CD4-positive, CD25-positive, alpha-beta regulatory T cell (primary cell): ENCODE measurements around the gene TWF2. TPM values are rescaled to one million over a fixed set of nuclear protein-coding genes. Genes with fewer than 3 reads are reported as not detected.
"Not testable (repeated sequence)": the region's sequence is repeated elsewhere in the genome, so short reads cannot be mapped to it uniquely, and the experiment has no call there.

Experiments used
- ATAC-seq, 2 donors: fragments of 150-1000 bp; cut with Tn5 transposase; one replicate each; pipeline ENCODE4 v1.10.0; 2021; ENCODE audit warnings: low read depth in 2 of 2, moderate number of reproducible peaks in 2 of 2, moderate library complexity in 1 of 2
- DNase-seq, 3 donors: peaks; one replicate each; pipeline versions ENCODE4 v3.0.0 to v3.0.0-alpha.2; 2012 to 2022; ENCODE audit warnings: mixed read lengths in 1 of 3
- H3K27ac ChIP-seq: one replicate; pipeline ENCODE4 v1.7.0; 2013; ENCODE audit warnings: mild to moderate bottlenecking, low read length; ENCODE audit not compliant: insufficient read depth, poor library complexity, severe bottlenecking
- H3K27me3 ChIP-seq: one replicate; pipeline ENCODE4 v1.7.0; 2013; ENCODE audit warnings: low read length; ENCODE audit not compliant: control insufficient read depth, insufficient read depth
- H3K36me3 ChIP-seq: one replicate; pipeline ENCODE4 v1.7.0; 2013; ENCODE audit warnings: mild to moderate bottlenecking, low read length, moderate library complexity; ENCODE audit not compliant: control insufficient read depth, insufficient read depth
- H3K4me1 ChIP-seq: 2 replicates; pipeline ENCODE4 v1.7.0; 2013; ENCODE audit warnings: mild to moderate bottlenecking, low read length; ENCODE audit not compliant: insufficient read depth, control insufficient read depth, poor library complexity, severe bottlenecking
- H3K4me3 ChIP-seq: one replicate; pipeline ENCODE4 v1.7.0; 2013; ENCODE audit warnings: low read depth, mild to moderate bottlenecking, low read length, moderate library complexity
- H3K9me3 ChIP-seq, 2 experiments: 1 replicate in 1 of 2; 2 replicates in 1 of 2; pipeline ENCODE4 v1.7.0; 2013; ENCODE audit warnings: low read length in 2 of 2, mild to moderate bottlenecking in 1 of 2, moderate library complexity in 1 of 2; ENCODE audit not compliant: control insufficient read depth in 2 of 2
- H3K27ac Mint-ChIP-seq, 3 donors: one replicate each; pipeline ENCODE4 v1.8.0; 2020 to 2022; ENCODE audit warnings: mild to moderate bottlenecking in 3 of 3, mixed read lengths in 3 of 3, moderate library complexity in 2 of 3
- H3K27me3 Mint-ChIP-seq: one replicate; pipeline ENCODE4 v1.8.0; 2022; ENCODE audit warnings: mild to moderate bottlenecking, mixed read lengths
- H3K36me3 Mint-ChIP-seq: one replicate; pipeline ENCODE4 v1.8.0; 2020; ENCODE audit warnings: mixed read lengths
- H3K4me1 Mint-ChIP-seq, 4 donors: one replicate each; pipeline ENCODE4 v1.8.0; 2020 to 2022; ENCODE audit warnings: mixed read lengths in 4 of 4, mild to moderate bottlenecking in 1 of 4
- H3K4me3 Mint-ChIP-seq, 4 donors: one replicate each; pipeline ENCODE4 v1.8.0; 2020 to 2022; ENCODE audit warnings: mild to moderate bottlenecking in 4 of 4, mixed read lengths in 4 of 4, moderate library complexity in 3 of 4
- H3K9me3 Mint-ChIP-seq, 7 donors: one replicate each; pipeline ENCODE4 v1.8.0; 2020 to 2022; ENCODE audit warnings: mixed read lengths in 7 of 7, mild to moderate bottlenecking in 3 of 7, moderate library complexity in 2 of 7
- polyA plus RNA-seq, 4 donors: library from polyadenylated mRNA; unstranded; fragments of 300-500 nt; fragmentation: Illumina TruSeq; gene quantifications; one replicate each; pipeline ENCODE4 v1.2.3, GENCODE V29; 2021
- total RNA-seq: library from RNA; stranded (reverse); gene quantifications from one replicate; pipeline ENCODE4 v1.2.3, GENCODE V29; 2022

The TWF2 gene
- 62.4 TPM for total RNA-seq
- 100 to 1,000 TPM; 116 to 142 (median 131) TPM for polyA plus RNA-seq

DNA sequence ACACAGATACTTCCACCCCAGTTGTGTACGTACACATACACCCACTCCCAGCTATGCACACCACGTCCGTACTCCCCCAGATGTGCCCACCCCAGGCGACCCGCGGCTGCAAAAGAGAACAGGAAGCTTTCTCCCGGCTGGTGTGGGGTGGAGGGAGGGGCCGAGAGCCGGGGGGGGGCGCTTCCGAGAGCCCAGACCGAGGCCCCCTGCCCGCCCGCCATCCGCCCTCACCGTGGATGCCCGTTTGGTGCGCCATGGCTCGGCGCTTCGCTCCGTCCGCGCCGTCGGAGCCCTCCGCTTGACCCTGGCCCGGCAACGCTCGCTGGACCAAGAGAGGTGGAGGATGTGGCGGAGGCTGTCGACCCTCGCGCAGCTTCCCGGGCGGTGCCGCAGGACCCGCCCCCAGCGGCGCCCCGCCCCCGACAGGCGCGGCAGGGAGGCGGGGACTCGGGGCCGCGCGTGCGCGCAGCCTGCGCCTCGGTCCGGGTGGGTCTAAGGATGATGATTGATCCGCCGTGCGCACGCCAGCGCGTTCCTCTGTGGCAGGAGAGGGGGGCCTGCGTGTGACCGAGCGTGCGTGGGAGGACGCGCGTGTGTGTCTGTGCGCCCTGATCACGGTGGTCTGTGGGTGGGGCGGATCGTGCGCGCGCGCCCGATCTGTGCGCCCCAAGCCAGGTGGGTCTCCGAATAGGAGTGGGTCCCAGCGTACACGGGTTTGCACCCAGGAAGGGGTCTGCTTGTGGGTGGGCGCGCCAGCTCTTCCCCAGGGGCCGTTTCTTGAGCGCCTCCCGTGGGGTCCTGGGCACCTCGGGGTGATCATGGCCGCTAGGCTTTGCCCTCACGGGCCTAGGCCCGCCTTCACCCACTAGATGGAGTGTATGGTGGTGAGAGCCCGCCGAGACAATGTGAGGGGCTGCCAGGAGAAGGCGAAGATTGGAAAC is at the start of gene TWF2:
TSS of gene TWF2 (minus strand) at position 398 of the 941 bp plus-strand sequence. CDS start at position 256, 142 bp downstream.
- no peaks in the 10 kb centered on the region for H3K9me3 Mint-ChIP-seq
- H3K27ac Mint-ChIP-seq = peak within 1 kb of the TSS; percentile 92 to 98 (median 97)
- DNase-seq (peak; percentile 84 to 90 (median 85)), ATAC-seq (peak; percentile 84)
- peaks cover 72% of the 10 kb centered on the region for H3K4me1 ChIP-seq
- peak within 1 kb of the TSS; percentile 97 for H3K4me3 ChIP-seq
- peaks cover 14% of the 10 kb centered on the region for H3K36me3 ChIP-seq
- H3K27me3 ChIP-seq = no peaks in the 10 kb centered on the region
- no peaks in the 10 kb centered on the region for H3K36me3 Mint-ChIP-seq
- peak within 1 kb of the TSS; percentile 90 for H3K27ac ChIP-seq
- no peaks in the 10 kb centered on the region for H3K9me3 ChIP-seq
- peak within 1 kb of the TSS; percentile 97 to 100 (median 98) for H3K4me3 Mint-ChIP-seq
- H3K4me1 Mint-ChIP-seq = peaks cover 8 to 88% (median 56%) of the 10 kb centered on the region in 4 donors
- peaks cover 6% of the 10 kb centered on the region for H3K27me3 Mint-ChIP-seq

GRCh38 chr3:52288674-52289073 is 49.7 kb upstream of the TWF2 start:
- Mint-ChIP-seq H3K27me3 (no peaks in the 10 kb centered on the region), H3K4me3 (peak overlapping the region; percentile 94 to 100 (median 98)), H3K27ac (peak overlapping the region in 2 of 3 donors; percentile 100), H3K36me3 (peaks cover 4% of the 10 kb centered on the region), H3K9me3 (no peaks in the 10 kb centered on the region), H3K4me1 (peaks cover 12 to 42% (median 28%) of the 10 kb centered on the region in 4 donors)
- Histone ChIP-seq H3K27me3 (no peaks in the 10 kb centered on the region), H3K4me1 (peaks cover 26% of the 10 kb centered on the region), H3K9me3 (no peaks in the 10 kb centered on the region), H3K4me3 (peak overlapping the region; percentile 95), H3K27ac (peak overlapping the region; percentile 99), H3K36me3 (peaks cover 27% of the 10 kb centered on the region)
- DNase-seq (no peak), ATAC-seq (no peak)

GRCh38 chr3:52286777-52287110 is 47.8 kb upstream of the TWF2 start:
- H3K4me1 ChIP-seq = peaks cover 45% of the 10 kb centered on the region
- peak overlapping the region; percentile 95 for H3K4me3 ChIP-seq
- peaks cover 4% of the 10 kb centered on the region for H3K36me3 Mint-ChIP-seq
- peak overlapping the region; percentile 99 for H3K27ac ChIP-seq
- H3K4me1 Mint-ChIP-seq = peaks cover 18 to 58% (median 39%) of the 10 kb centered on the region in 4 donors
- H3K36me3 ChIP-seq = peaks cover 11% of the 10 kb centered on the region
- peak overlapping the region; percentile 100 for H3K27ac Mint-ChIP-seq
- H3K27me3 ChIP-seq = no peaks in the 10 kb centered on the region
- H3K27me3 Mint-ChIP-seq = no peaks in the 10 kb centered on the region
- peak overlapping the region; percentile 94 to 100 (median 98) for H3K4me3 Mint-ChIP-seq
- ATAC-seq (no peak), DNase-seq (no peak)
- no peaks in the 10 kb centered on the region for H3K9me3 ChIP-seq
- no peaks in the 10 kb centered on the region for H3K9me3 Mint-ChIP-seq

- Mint-ChIP-seq H3K4me3 (peak overlapping the region in 2 of 4 donors; percentile 54 to 82), H3K4me1 (peaks cover 23 to 65% (median 39%) of the 10 kb centered on the region in 4 donors), H3K27ac (peak overlapping the region in 2 of 3 donors; percentile 79 to 97)
- Histone ChIP-seq H3K4me1 (peaks cover 52% of the 10 kb centered on the region), H3K27ac (peak overlapping the region; percentile 70)
- ATAC-seq, H3K36me3 Mint-ChIP-seq, H3K9me3 ChIP-seq, H3K27me3 ChIP-seq, H3K4me3 ChIP-seq, H3K36me3 ChIP-seq, H3K27me3 Mint-ChIP-seq, H3K9me3 Mint-ChIP-seq, DNase-seq: not testable (repeated sequence)
Measured at GRCh38 chr3:52284051-52284450, 45.1 kb upstream of the TWF2 start.

GRCh38 chr3:52283306-52283705 is 44.3 kb upstream of the TWF2 start:
- H3K27ac ChIP-seq = peak overlapping the region; percentile 70
- H3K27ac Mint-ChIP-seq = peak overlapping the region; percentile 77 to 98 (median 87)
- H3K9me3 Mint-ChIP-seq = no peaks in the 10 kb centered on the region
- H3K4me1 Mint-ChIP-seq = peaks cover 17 to 65% (median 34%) of the 10 kb centered on the region in 4 donors
- no peak overlapping the region for H3K4me3 ChIP-seq
- ATAC-seq (no peak), DNase-seq (no peak)
- H3K36me3 Mint-ChIP-seq = no peaks in the 10 kb centered on the region
- peaks cover 45% of the 10 kb centered on the region for H3K4me1 ChIP-seq
- H3K27me3 ChIP-seq = no peaks in the 10 kb centered on the region
- H3K9me3 ChIP-seq = no peaks in the 10 kb centered on the region
- no peaks in the 10 kb centered on the region for H3K27me3 Mint-ChIP-seq
- no peaks in the 10 kb centered on the region for H3K36me3 ChIP-seq
- H3K4me3 Mint-ChIP-seq = peak overlapping the region in 2 of 4 donors; percentile 8 to 82

- H3K27me3 Mint-ChIP-seq = no peaks in the 10 kb centered on the region
- no peaks in the 10 kb centered on the region for H3K9me3 ChIP-seq
- peaks cover 48% of the 10 kb centered on the region for H3K4me1 ChIP-seq
- peaks cover 17 to 63% (median 33%) of the 10 kb centered on the region in 4 donors for H3K4me1 Mint-ChIP-seq
- no peaks in the 10 kb centered on the region for H3K36me3 ChIP-seq
- H3K9me3 Mint-ChIP-seq = no peaks in the 10 kb centered on the region
- peak overlapping the region; percentile 95 to 98 (median 97) for H3K27ac Mint-ChIP-seq
- peaks cover 4% of the 10 kb centered on the region for H3K36me3 Mint-ChIP-seq
- H3K27ac ChIP-seq = peak overlapping the region; percentile 70
- no peaks in the 10 kb centered on the region for H3K27me3 ChIP-seq
- ATAC-seq (peak; percentile 18 to 35), DNase-seq (peak in 2 of 3 donors; percentile 61 to 80)
- H3K4me3 ChIP-seq = peak overlapping the region; percentile 56
- peak overlapping the region; percentile 45 to 97 (median 76) for H3K4me3 Mint-ChIP-seq
Measured at GRCh38 chr3:52281981-52282801, 43.2 kb upstream of the TWF2 start.

- Histone ChIP-seq H3K27ac (peak overlapping the region; percentile 92), H3K36me3 (no peaks in the 10 kb centered on the region), H3K4me1 (peaks cover 64% of the 10 kb centered on the region), H3K9me3 (no peaks in the 10 kb centered on the region), H3K4me3 (peak overlapping the region; percentile 66), H3K27me3 (no peaks in the 10 kb centered on the region)
- H3K4me3 Mint-ChIP-seq = peak overlapping the region; percentile 97 to 99 (median 98)
- peak overlapping the region; percentile 12 to 99 (median 98) for H3K27ac Mint-ChIP-seq
- peaks cover 16 to 73% (median 45%) of the 10 kb centered on the region in 4 donors for H3K4me1 Mint-ChIP-seq
- DNase-seq (no peak), ATAC-seq (no peak)
- H3K36me3 Mint-ChIP-seq = peaks cover 10% of the 10 kb centered on the region
- no peaks in the 10 kb centered on the region for H3K27me3 Mint-ChIP-seq
- H3K9me3 Mint-ChIP-seq = no peaks in the 10 kb centered on the region
Measured at GRCh38 chr3:52280050-52280461, 41.1 kb upstream of the TWF2 start.
